Measurements from ENCODE around the gene RBP3.

RBP3 gene

DNA sequence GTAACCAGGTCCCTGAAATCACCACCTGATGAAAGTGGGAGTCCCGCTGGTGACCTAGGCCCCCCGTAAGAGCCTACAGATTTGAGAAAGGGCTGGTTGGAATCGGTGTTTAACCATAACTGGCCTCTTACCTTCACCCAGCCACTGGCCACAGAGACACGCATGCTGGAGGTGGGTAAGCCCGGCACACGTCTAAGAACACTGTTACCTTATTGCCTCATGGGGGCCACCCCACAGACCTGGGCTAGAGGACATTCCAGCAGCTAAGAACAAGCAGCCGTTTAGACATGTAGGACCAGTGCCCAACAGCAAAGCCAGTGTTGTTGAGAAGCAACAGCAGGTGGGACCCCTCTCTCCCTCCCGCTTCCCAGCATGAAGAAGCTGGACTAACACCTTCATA, 28.4 kb upstream of the RBP3 start:
- no peak for FAIRE-seq

DNA sequence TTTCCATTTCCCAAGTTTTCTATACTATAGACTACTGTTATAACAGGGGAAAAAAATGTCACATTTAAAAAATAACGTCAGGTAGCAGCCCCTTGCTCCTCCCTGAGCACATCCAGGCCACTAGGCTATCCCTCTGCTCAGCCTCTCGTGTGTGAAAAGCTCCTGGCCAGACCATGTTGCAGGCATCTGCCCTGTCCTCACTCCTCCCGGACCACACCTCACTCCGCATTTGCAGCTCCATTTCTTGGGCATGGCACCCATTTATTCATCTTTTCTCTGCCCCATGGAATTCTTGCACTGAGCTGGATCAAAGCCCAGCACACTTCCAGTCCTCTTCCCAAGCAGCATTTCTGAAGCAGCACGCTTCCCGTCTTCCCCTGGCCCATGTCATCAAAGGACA, 27.4 kb upstream of the RBP3 start:
- FAIRE-seq: no peak

DNA sequence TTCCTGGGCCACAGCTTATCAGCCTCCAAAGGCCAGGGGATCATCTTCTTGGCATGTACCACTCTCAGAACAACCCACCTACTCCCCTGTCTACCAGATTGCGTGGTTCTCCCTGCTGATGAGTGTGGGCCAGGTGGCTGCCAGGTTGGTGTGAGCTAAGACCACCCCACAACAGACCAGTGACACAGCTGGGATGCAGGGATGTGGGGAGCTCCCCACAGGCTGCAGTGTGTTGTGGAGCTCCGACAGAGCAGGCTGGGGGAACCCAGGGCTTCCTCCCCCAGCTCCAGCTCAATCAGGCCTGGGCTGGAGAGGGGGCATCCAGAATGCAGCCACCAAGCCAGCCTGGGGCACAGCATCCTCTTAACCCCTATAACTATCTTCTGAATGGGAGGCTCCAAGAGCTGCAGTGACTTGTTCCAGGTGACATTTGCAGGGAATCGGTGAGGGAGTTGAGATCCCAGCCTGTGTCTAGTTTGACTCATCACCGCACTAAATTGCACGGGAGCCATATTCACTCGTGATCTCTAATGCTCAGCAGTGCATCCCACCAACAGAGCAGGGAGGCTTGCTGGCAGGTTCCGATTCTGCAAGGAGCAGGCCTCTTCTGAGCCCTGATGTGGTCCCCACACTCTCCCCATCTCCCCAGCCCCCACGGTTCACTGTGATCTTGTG, 26.5 kb upstream of the RBP3 start:
- no peak for FAIRE-seq

DNA sequence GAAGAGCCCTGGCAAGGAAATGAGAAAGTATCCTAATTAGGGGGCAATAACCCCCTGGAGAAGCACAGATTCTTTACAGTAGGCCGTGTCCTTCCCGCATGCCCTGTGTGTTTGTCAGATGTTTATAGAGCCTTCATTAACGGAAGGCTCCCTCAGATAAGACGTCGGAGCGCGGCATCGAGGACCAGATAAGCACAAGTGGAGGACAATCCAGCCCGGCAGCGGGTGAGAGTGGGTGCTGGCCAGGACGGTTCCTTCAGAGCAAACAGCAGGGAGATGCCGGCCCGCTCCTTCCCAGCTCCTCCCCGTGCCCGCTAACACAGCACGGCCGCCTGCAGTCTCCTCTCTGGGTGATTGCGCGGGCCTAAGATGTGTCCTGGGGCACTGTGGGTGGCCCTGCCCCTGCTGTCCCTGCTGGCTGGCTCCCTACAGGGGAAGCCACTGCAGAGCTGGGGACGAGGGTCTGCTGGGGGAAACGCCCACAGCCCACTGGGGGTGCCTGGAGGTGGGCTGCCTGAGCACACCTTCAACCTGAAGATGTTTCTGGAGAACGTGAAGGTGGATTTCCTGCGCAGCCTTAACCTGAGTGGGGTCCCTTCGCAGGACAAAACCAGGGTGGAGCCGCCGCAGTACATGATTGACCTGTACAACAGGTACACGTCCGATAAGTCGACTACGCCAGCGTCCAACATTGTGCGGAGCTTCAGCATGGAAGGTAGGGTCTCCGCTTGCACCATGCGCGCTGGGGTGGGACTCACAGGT, 25.7 kb upstream of the RBP3 start, which contains the start of gene GDF2:
GDF2 (plus strand) TSS at position 155 of the 762 bp plus-strand sequence; CDS start at position 370, 215 bp downstream.
- FAIRE-seq: no peak

- no peak for FAIRE-seq
Observed at GRCh38 chr10:47323087-47323486, 25.1 kb upstream of the RBP3 start.

- FAIRE-seq: no peak
Observed at GRCh38 chr10:47323636-47324296, 24.4 kb upstream of the RBP3 start.

DNA sequence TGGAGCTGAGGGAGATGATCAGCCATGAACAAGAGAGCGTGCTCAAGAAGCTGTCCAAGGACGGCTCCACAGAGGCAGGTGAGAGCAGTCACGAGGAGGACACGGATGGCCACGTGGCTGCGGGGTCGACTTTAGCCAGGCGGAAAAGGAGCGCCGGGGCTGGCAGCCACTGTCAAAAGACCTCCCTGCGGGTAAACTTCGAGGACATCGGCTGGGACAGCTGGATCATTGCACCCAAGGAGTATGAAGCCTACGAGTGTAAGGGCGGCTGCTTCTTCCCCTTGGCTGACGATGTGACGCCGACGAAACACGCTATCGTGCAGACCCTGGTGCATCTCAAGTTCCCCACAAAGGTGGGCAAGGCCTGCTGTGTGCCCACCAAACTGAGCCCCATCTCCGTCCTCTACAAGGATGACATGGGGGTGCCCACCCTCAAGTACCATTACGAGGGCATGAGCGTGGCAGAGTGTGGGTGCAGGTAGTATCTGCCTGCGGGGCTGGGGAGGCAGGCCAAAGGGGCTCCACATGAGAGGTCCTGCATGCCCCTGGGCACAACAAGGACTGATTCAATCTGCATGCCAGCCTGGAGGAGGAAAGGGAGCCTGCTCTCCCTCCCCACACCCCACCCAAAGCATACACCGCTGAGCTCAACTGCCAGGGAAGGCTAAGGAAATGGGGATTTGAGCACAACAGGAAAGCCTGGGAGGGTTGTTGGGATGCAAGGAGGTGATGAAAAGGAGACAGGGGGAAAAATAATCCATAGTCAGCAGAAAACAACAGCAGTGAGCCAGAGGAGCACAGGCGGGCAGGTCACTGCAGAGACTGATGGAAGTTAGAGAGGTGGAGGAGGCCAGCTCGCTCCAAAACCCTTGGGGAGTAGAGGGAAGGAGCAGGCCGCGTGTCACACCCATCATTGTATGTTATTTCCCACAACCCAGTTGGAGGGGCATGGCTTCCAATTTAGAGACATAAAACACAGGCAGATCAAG, 22.6 kb upstream of the RBP3 start:
- FAIRE-seq: no peak

DNA sequence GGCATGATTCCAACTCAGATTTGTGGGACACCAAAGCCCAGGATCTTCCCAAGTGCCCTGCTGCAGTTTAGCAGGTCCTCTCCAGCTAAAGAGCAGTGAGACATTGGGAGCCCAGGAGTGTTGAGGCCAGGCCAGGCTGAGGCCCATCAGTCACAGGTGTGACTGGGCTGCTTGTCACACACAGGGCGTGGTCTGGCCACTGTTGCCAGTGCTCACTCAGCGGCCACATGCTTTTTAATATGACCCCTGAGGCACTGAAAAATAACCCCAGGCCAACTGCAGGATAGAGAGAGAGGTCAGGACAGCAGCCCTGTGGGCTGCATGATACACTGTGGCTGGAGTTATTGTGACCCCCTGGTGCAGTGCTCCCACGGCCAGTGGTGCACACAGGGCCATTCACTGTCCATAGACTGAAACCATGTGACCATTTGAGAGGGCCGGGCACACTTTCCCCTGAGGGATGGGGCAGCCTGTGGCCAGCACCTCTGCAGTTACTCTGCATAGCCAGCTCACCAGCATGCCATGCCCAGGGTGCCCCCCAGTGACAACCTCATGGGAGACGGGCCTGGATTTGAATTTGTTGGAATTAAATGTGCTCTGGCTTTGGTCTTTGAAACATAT, 21.7 kb upstream of the RBP3 start:
- FAIRE-seq: no peak

DNA sequence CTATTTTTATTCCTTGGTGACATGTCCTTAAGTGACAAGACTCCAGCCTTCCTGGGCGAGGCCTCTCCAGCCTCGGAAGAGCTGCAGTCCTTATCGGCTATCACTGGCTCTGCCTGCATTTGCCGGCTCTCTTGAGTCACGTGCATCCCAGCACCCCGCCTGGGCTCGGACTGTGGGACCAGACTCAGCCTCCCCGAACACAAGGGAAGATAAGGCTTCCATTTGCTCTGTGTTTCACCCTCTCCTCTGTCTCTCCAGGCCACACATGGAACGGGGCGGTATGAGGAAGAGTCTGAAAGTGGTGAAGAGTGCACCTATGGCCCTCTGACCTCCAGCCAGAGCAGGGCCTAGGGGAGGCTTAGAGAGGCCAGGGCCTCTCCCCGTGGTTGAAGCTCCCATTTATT, 21.2 kb upstream of the RBP3 start:
- no peak for FAIRE-seq

DNA sequence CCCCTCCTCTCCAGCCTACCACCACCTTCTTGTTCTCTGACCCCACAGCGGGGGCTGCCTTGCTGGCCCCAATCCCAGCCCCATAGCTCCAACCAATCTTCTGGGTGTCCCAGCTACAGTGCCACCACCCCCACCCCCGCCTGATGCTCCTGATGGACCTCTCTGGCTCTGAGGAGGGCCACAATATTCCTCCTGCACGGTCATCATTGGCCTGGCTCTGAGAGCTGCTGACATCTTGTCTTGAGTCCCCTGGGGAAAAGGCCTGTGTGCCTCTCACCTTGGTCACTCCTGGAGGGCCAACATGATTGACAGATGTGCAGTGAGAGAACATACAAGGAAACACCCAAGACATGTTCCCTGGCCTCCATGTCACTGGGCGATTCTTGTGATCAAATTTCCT, 18.3 kb upstream of the RBP3 start:
- FAIRE-seq: no peak

GRCh38 chr10:47330366-47330765, 17.8 kb upstream of the RBP3 start:
- FAIRE-seq: no peak

DNA sequence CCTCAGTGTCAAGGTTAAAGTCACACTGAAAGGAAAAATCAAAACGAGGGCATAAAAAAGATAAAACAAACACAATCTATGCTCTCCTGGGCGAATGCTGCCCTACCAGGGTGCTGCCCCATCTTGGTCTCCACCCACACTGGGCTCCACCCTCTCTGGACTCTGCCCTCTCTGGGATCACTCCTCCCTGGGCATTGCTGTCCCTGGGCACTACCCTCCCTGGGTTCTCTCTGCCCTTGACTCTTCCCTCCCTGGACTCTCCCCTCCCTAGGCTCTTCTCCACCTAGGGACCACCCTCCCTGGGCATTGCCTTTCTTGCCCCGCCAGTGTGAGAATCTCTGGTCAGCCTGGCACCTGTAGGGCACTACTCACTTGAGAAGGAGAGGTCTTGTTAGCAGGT, 17.4 kb upstream of the RBP3 start:
- no peak for FAIRE-seq

DNA sequence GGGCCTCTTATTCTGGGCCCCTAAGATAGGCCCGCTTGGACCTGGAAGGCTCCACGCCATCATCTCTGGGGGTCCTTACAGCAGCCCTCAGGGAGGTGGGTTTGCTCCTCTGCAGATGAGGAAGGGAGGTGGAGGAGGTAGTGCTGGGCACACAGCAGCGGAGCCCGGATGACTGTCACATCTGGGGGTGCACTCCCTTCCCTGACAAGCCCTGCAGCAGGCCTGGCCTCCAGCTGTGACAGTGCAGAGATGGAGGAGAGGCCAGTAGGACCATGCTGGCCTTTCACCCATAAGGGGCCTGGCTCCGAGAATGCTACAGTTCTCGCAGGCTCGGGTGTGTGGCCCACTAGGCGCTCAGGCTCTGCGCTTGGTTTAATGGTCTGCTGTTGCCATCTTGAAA, 16.7 kb upstream of the RBP3 start:
- FAIRE-seq: no peak

GRCh38 chr10:47331954-47332353, 16.2 kb upstream of the RBP3 start:
- no peak for FAIRE-seq

- FAIRE-seq: no peak
Observed at GRCh38 chr10:47332371-47332770, 15.8 kb upstream of the RBP3 start.

- FAIRE-seq: no peak
Observed at GRCh38 chr10:47332946-47333345, 15.2 kb upstream of the RBP3 start.

DNA sequence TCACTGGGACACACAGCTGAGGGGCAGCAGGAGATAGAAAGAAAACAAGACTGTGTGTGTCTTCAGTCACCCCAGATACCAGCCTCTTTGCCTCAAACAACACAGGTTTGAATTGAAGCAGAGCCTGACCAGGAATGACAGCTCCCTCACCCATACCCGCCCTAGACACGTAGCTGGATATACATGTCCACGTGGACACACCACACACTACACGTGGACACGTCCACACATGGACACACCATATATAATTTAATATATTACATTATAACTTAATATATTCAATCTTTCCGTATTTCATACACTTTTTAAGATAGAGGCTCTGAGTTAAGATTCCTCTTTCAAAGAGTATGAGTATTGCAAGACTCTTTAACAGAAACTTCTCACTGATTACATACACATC, 14.6 kb upstream of the RBP3 start:
- no peak for FAIRE-seq

GRCh38 chr10:47334466-47335295, 13.5 kb upstream of the RBP3 start:
- FAIRE-seq: no peak

DNA sequence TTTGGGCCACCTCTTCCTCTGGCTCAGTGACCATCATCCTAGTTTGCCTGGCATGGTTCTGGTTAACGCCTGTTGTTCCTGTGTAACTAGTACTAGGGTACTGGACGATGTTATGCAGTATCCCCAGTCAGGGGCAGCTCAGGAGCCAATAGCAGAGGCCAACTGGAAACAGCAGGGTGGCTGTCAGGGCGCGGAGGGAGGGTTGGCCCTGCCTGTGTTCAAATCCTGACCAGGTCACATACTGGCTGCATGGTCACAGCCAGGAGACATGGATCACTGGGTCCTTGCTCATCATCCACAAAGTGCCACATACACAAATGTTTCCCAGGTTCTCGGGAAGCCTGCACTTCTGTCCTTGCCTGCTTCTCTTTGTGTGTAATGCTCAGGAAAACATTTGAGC, 12.3 kb upstream of the RBP3 start:
- FAIRE-seq: no peak

DNA sequence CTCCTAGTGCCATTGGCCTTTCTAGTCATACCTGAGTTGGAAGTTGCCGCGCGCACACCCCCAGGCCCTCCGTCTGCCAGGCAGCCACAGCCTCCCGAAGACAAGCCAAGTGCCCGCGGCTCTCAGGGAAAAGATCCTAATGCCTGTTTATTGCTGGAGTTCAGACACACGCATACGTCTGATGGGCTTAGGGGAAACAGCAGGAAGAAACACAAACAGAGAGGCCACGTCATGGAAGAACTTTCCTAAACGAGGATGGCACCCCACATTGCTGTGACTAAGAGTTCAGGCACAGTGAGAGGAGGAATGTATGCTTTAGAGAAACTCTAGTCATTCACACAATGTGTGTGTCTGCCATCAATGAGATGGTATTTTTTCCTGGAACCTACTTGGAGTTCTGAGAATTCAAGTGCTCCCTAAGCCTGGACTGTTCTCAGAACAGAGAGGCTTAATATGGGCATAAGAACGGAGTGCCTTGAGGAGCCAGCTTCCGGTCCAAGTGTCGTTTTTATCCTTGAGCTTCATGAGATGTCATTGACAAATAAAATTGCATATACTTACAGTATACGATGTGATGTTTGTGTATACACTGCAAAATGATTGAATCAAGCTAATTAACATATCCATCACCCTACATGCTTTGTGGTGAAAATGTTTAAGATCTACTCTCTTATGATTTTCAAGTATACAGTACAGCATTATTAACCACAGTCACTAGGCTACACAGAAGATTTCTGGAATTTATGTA, 11.6 kb upstream of the RBP3 start:
- no peak for FAIRE-seq

GRCh38 chr10:47337310-47337709, 10.9 kb upstream of the RBP3 start:
- no peak for FAIRE-seq

All from G401.6 (cell line).